HG03558 (cell line): Measurements from ENCODE around the gene MROH7.

Source experiments
- ATAC-seq: cut with Tn5 transposase; IDR thresholded peaks from one replicate; pipeline ENCODE4 v1.9.1; 2021; ENCODE audit warnings: moderate number of reproducible peaks; ENCODE audit not compliant: unreplicated experiment; ENCODE audit errors: extremely low read depth

The MROH7 gene

GRCh38 chr1:54640863-54641836 is at the start of gene MROH7:
MROH7 (plus strand) TSS chr1:54641786; CDS start chr1:54652927, 11,141 bp downstream.
- no peak for ATAC-seq

- no peak for ATAC-seq
These were observed 47.9 kb upstream of the MROH7 start for GRCh38 chr1:54593571-54594160.

GRCh38 chr1:54594463-54594862 is 47.1 kb upstream of the MROH7 start:
- ATAC-seq: no peak

GRCh38 chr1:54595956-54596498 is 45.6 kb upstream of the MROH7 start:
- no peak for ATAC-seq

- no peak for ATAC-seq
These were observed 44.8 kb upstream of the MROH7 start for GRCh38 chr1:54596756-54597155.

- no peak for ATAC-seq
These were observed 44.0 kb upstream of the MROH7 start for GRCh38 chr1:54597455-54598030.

- ATAC-seq: no peak
These were observed 42.3 kb upstream of the MROH7 start for GRCh38 chr1:54599211-54599823.

- ATAC-seq: no peak
These were observed 40.5 kb upstream of the MROH7 start for GRCh38 chr1:54600947-54601721.

GRCh38 chr1:54601730-54602129 is 39.9 kb upstream of the MROH7 start:
- no peak for ATAC-seq

GRCh38 chr1:54602554-54602953 is 39.0 kb upstream of the MROH7 start:
- no peak for ATAC-seq

GRCh38 chr1:54603241-54603640 is 38.3 kb upstream of the MROH7 start:
- ATAC-seq: no peak

GRCh38 chr1:54604051-54604450 is 37.5 kb upstream of the MROH7 start:
- no peak for ATAC-seq

GRCh38 chr1:54604572-54605370 is 36.8 kb upstream of the MROH7 start:
- ATAC-seq: no peak

GRCh38 chr1:54606096-54606989 is 35.2 kb upstream of the MROH7 start:
- no peak for ATAC-seq

GRCh38 chr1:54606990-54607325 is 34.6 kb upstream of the MROH7 start:
- no peak for ATAC-seq

GRCh38 chr1:54607821-54608565 is 33.6 kb upstream of the MROH7 start:
- no peak for ATAC-seq

- ATAC-seq: no peak
These were observed 32.9 kb upstream of the MROH7 start for GRCh38 chr1:54608566-54609230.
